GM19238 (cell line): ENCODE data around the gene SP1.
"Not testable (repeated sequence)": the region's sequence is repeated elsewhere in the genome, so short reads cannot be mapped to it uniquely, and the experiment has no call there.

Source experiments
- DNase-seq: peaks from one replicate; pipeline ENCODE4 v3.0.0; 2011; ENCODE audit warnings: low spot score; ENCODE audit not compliant: insufficient read length

The SP1 gene

GRCh38 chr12:53380104-53380793, at the start of gene SP1:
Gene SP1 (plus strand): TSS chr12:53380176. CDS start chr12:53380292, 116 bp downstream.
- DNase-seq = peak; percentile 69

- DNase-seq = no peak
Observed at GRCh38 chr12:53330671-53331070, 49.3 kb upstream of the SP1 start.

- not testable (repeated sequence) for DNase-seq
Observed at GRCh38 chr12:53332339-53332738, 47.6 kb upstream of the SP1 start.

- no peak for DNase-seq
Observed at GRCh38 chr12:53332744-53333143, 47.2 kb upstream of the SP1 start.

- no peak for DNase-seq
Observed at GRCh38 chr12:53333289-53333688, 46.7 kb upstream of the SP1 start.

GRCh38 chr12:53333845-53334244, 46.1 kb upstream of the SP1 start:
- no peak for DNase-seq

- no peak for DNase-seq
Observed at GRCh38 chr12:53334822-53335221, 45.2 kb upstream of the SP1 start.

- no peak for DNase-seq
Observed at GRCh38 chr12:53336181-53336681, 43.7 kb upstream of the SP1 start, which contains the start of gene SP7. Gene SP7 (minus strand): TSS chr12:53336354. CDS start chr12:53335646, 708 bp downstream.

- DNase-seq = no peak
Observed at GRCh38 chr12:53338017-53338416, 42.0 kb upstream of the SP1 start.

GRCh38 chr12:53338916-53339315, 41.1 kb upstream of the SP1 start:
- no peak for DNase-seq

GRCh38 chr12:53340398-53340797, 39.6 kb upstream of the SP1 start:
- DNase-seq = no peak

- DNase-seq = no peak
Observed at GRCh38 chr12:53343449-53343848, 36.5 kb upstream of the SP1 start.

- no peak for DNase-seq
Observed at GRCh38 chr12:53343969-53344368, 36.0 kb upstream of the SP1 start.

GRCh38 chr12:53344487-53344823, 35.5 kb upstream of the SP1 start:
- DNase-seq = no peak

- peak; percentile 74 for DNase-seq
Observed at GRCh38 chr12:53344824-53345485, 35.0 kb upstream of the SP1 start.

GRCh38 chr12:53345486-53346188, 34.3 kb upstream of the SP1 start:
- no peak for DNase-seq

GRCh38 chr12:53346491-53346890, 33.5 kb upstream of the SP1 start:
- DNase-seq = no peak

GRCh38 chr12:53347905-53348304, 32.1 kb upstream of the SP1 start:
- DNase-seq = no peak

- DNase-seq = peak; percentile 56
Observed at GRCh38 chr12:53352331-53353256, 27.4 kb upstream of the SP1 start.

- no peak for DNase-seq
Observed at GRCh38 chr12:53353257-53353655, 26.7 kb upstream of the SP1 start.

GRCh38 chr12:53355121-53355520, 24.9 kb upstream of the SP1 start:
- no peak for DNase-seq
